ENCODE data around the gene VNN1.

VNN1 gene

DNA sequence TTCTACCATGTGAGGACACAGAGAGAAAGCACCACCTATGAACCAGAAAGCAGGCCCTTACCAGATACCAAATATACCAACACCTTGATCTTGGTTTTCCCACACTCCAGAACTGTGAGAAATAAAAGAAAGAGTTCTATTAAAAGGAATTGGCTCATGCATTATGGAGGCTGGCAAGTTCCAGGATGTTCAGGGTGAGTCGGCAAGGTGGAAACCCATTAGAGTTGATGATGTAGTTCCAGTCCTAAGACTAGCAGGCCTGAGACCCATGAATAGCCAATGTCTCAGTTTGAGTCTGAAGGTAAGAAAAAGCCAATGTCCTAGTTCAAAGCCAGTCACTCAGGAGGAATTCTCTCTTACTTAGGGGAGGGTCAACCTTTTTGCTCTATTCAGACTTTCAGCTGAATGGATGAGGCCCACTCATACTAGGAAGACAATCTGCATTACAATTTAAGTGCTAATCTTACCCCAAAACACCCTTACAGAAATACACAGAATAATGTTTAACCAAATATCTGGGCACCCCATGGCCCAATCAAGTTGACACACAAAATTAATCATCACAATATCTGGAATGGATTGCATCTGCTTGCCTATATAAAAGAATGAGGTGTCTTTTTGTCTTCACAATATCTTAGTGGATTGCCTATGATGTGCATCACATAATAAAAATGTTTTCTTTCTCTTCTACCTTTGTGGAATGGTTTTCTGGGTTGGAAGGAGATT is 49.4 kb downstream of the VNN1 start:
- H4K20me1 ChIP-seq (ENCODE audit: insufficient read depth, low read length), result no peaks in the 10 kb centered on the region
- no peaks in the 10 kb centered on the region for H3K27me3 ChIP-seq (ENCODE audit: insufficient read depth, low read length)
- H3K79me2 ChIP-seq (ENCODE audit: insufficient read depth, low read length), result no peaks in the 10 kb centered on the region
- H3K4me3 ChIP-seq (ENCODE audit: low read depth, low read length, poor library complexity, severe bottlenecking), result no peak overlapping the region
- no peaks in the 10 kb centered on the region for H3K9me2 ChIP-seq (ENCODE audit: low read depth, low read length)
- no peaks in the 10 kb centered on the region for H3F3A ChIP-seq (ENCODE audit: insufficient read depth, low read length)
- H3K9me3 ChIP-seq (ENCODE audit: low read length), result no peaks in the 10 kb centered on the region
- H3K36me3 ChIP-seq (ENCODE audit: insufficient read depth, low read length), result no peaks in the 10 kb centered on the region
- no peak overlapping the region for H2AFZ ChIP-seq (ENCODE audit: low read length)
- TF ChIP-seq, protein P1, sequence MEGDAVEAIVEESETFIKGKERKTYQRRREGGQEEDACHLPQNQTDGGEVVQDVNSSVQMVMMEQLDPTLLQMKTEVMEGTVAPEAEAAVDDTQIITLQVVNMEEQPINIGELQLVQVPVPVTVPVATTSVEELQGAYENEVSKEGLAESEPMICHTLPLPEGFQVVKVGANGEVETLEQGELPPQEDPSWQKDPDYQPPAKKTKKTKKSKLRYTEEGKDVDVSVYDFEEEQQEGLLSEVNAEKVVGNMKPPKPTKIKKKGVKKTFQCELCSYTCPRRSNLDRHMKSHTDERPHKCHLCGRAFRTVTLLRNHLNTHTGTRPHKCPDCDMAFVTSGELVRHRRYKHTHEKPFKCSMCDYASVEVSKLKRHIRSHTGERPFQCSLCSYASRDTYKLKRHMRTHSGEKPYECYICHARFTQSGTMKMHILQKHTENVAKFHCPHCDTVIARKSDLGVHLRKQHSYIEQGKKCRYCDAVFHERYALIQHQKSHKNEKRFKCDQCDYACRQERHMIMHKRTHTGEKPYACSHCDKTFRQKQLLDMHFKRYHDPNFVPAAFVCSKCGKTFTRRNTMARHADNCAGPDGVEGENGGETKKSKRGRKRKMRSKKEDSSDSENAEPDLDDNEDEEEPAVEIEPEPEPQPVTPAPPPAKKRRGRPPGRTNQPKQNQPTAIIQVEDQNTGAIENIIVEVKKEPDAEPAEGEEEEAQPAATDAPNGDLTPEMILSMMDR (IDR thresholded peaks at IDR 0.05; ENCODE audit: low read length), result no peak
- no peak for TF ChIP-seq EZH2 (IDR thresholded peaks at IDR 0.05; ENCODE audit: borderline replicate concordance, low read length)
- H3K9ac ChIP-seq (ENCODE audit: low read length), result no peak overlapping the region
- H3K27ac ChIP-seq (ENCODE audit: low read depth, low read length, poor library complexity, severe bottlenecking), result no peak overlapping the region
- H3K4me2 ChIP-seq (ENCODE audit: low read length), result no peak overlapping the region
- H3K4me1 ChIP-seq (ENCODE audit: insufficient read depth, low read length, severe bottlenecking), result no peaks in the 10 kb centered on the region

DNA sequence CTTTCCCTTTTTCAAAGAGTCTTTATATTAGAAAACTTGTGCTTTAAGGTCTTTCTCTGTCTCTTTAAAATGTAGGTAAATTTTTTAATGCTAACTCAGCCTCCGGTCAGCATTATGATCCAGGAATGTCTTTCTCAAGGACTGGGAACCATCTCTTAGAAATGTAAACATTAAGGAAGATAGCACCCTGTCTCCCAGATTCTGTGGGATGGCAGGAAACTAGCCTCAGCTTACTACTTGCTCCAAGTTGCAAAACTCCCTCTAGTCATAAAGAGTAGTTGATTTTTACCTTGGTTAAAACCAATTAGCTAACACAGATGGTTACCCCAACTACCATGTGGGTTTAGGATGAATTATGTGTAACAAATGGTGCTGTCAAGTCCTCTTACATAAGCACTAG is 50.2 kb downstream of the VNN1 start:
- Histone ChIP-seq H3K9ac (ENCODE audit: low read length) (no peak overlapping the region), H3K27ac (ENCODE audit: low read depth, low read length, poor library complexity, severe bottlenecking) (no peak overlapping the region), H3K79me2 (ENCODE audit: insufficient read depth, low read length) (no peaks in the 10 kb centered on the region), H3K4me3 (ENCODE audit: low read depth, low read length, poor library complexity, severe bottlenecking) (no peak overlapping the region), H3K36me3 (ENCODE audit: insufficient read depth, low read length) (no peaks in the 10 kb centered on the region), H3K4me2 (ENCODE audit: low read length) (no peak overlapping the region), H3K27me3 (ENCODE audit: insufficient read depth, low read length) (no peaks in the 10 kb centered on the region), H3K9me3 (ENCODE audit: low read length) (no peaks in the 10 kb centered on the region), H4K20me1 (ENCODE audit: insufficient read depth, low read length) (no peaks in the 10 kb centered on the region), H3F3A (ENCODE audit: insufficient read depth, low read length) (no peaks in the 10 kb centered on the region), H2AFZ (ENCODE audit: low read length) (no peak overlapping the region), H3K4me1 (ENCODE audit: insufficient read depth, low read length, severe bottlenecking) (no peaks in the 10 kb centered on the region), H3K9me2 (ENCODE audit: low read depth, low read length) (no peaks in the 10 kb centered on the region)
- TF ChIP-seq, protein P1 (IDR thresholded peaks at IDR 0.05; ENCODE audit: low read length), result no peak

DNA sequence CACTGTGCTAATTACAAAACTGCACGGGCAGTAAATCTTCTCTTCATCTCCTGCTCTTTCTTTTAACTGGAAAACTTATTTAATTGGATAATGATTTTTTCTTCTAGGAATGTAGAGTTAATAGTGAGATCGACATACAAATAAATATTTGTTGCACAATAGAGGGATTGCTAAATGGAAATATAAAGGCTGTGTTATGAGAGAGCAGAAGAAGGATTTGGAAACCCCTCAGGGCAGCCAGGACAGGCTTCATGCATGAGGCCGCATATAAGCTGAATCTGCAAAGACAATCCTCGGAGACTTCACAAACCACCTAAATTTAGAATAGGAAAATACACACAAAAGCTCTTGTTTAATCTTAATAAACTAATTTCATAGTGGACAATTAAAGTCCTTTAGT is 51.9 kb downstream of the VNN1 start:
- Histone ChIP-seq H4K20me1 (ENCODE audit: insufficient read depth, low read length) (no peaks in the 10 kb centered on the region), H3K36me3 (ENCODE audit: insufficient read depth, low read length) (no peaks in the 10 kb centered on the region), H3K9me3 (ENCODE audit: low read length) (no peaks in the 10 kb centered on the region), H3K4me2 (ENCODE audit: low read length) (no peak overlapping the region), H2AFZ (ENCODE audit: low read length) (no peak overlapping the region), H3K9me2 (ENCODE audit: low read depth, low read length) (no peaks in the 10 kb centered on the region), H3K4me1 (ENCODE audit: insufficient read depth, low read length, severe bottlenecking) (no peaks in the 10 kb centered on the region), H3K27ac (ENCODE audit: low read depth, low read length, poor library complexity, severe bottlenecking) (no peak overlapping the region), H3F3A (ENCODE audit: insufficient read depth, low read length) (no peaks in the 10 kb centered on the region), H3K9ac (ENCODE audit: low read length) (no peak overlapping the region), H3K79me2 (ENCODE audit: insufficient read depth, low read length) (no peaks in the 10 kb centered on the region), H3K4me3 (ENCODE audit: low read depth, low read length, poor library complexity, severe bottlenecking) (no peak overlapping the region), H3K27me3 (ENCODE audit: insufficient read depth, low read length) (no peaks in the 10 kb centered on the region)
- no peak for TF ChIP-seq EZH2 (IDR thresholded peaks at IDR 0.05; ENCODE audit: borderline replicate concordance, low read length)
- TF ChIP-seq, protein P1 (IDR thresholded peaks at IDR 0.05; ENCODE audit: low read length), result no peak
